HG02798 (cell line): ENCODE measurements around the gene TNFRSF8.

Experiments used
- ATAC-seq: cut with Tn5 transposase; IDR thresholded peaks from one replicate; pipeline ENCODE4 v1.9.1; 2021; ENCODE audit warnings: mild to moderate bottlenecking; ENCODE audit not compliant: unreplicated experiment, poor library complexity

Gene TNFRSF8

DNA sequence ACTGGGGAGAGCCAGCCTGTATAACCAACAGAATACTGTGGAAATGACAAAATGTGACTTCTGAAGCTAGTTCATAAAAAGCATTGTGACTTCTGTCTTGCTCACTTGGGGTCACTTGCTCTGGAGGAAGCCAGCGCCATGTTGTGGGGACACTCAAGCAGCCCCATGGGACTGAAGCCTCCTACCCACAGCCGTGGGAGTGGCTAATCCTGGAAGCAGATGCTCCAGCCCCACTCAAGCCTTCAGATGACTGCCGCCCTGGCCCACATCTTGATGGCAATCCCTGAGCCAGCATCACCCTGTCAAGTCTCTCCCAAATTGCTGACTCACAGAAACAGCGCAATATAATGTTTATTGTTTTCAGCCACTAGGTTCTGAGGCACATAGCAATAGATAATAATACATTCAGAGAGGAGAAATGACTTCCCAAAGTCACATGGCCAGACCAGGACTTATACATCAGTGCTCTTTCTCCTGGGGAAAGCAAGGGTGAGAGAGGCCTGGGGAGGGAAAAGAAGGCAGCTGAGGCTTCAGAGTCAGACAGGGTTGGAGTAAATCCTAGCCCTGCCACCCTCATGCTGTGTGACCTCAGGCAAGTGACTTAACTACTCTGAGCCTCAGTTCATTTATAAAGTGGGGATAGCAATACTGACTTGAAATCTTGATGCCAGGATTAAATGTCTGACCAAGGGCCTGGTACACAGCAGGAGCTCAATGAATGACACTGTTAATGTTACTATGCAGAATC lies 5.0 kb upstream of the TNFRSF8 start:
- ATAC-seq = no peak

- ATAC-seq = no peak
Observed at GRCh38 chr1:12059226-12059625, 3.9 kb upstream of the TNFRSF8 start.

DNA sequence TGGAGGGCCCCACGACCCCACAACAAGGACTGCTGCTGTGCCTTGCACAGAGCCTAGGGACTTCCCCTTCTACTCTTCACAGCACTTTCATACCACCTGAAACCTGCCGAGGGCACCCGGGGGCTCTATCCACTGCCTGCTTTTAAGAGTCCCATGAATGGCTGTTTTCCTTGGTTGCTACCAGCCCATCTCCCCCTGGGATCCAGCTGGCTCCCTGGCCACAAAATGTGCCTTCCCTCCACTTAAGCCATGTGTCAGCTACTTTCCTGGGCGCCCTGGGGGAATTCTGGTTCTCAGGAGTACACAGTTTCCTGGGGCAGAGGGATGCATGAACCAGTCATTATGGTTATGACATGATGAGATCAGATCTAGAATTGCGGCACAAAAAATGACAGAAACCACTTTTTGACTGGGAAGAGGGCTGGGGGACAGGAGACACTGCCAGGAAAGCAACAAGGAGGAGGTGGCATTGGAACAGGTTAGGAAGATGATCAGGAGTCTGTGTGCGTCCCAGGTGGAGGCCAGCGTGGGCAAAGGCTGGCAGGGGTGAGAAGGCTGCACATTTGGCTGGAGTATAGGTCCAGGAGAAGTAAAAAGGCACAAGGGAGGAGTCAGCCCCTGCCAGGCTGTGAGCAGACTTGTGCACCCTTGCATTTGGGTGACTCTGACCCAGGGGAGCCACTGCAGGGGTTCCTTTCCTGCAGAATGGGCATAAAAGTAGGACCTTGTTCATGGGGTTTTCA lies 3.2 kb upstream of the TNFRSF8 start:
- ATAC-seq = no peak

DNA sequence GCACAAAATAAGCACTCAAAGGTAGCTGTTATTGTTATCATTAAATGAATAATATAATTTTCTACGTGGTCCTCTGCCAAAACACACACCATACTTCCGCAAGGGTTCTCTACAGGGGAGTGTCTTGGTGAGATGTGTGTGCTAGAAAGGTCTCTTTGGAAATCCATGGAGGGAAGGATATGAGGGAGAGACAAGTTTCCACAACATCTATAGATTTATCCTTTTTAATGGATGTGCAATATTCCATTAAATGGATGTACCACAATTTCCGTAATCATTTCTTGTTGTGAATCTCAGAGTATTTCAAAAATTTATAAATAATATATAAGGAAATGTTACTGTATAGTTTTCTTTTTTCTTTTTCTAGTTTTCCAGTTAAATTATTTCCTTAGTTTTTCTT lies 2.6 kb upstream of the TNFRSF8 start:
- ATAC-seq = no peak

GRCh38 chr1:12064073-12064969 lies 1.2 kb downstream of the TNFRSF8 start:
- ATAC-seq = no peak

DNA sequence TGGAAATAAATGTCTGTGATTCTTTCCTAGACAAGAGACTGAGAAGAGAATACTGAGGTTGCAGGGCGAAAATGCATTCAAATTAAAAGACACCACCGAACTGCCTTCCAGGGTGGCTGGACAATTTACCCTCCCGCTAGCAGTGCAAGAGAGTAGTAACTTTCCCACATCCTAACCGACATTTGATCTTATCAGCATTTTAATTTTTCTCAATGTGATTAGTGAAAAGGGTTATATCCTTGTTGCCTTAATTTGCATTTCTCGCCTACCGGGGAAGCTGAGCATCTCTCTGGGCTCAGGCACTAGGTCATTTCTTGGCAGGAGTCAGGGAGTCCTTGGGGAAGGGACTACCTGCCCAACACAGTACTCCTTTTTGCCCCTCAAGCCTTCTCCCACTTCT lies 2.8 kb downstream of the TNFRSF8 start:
- no peak for ATAC-seq

DNA sequence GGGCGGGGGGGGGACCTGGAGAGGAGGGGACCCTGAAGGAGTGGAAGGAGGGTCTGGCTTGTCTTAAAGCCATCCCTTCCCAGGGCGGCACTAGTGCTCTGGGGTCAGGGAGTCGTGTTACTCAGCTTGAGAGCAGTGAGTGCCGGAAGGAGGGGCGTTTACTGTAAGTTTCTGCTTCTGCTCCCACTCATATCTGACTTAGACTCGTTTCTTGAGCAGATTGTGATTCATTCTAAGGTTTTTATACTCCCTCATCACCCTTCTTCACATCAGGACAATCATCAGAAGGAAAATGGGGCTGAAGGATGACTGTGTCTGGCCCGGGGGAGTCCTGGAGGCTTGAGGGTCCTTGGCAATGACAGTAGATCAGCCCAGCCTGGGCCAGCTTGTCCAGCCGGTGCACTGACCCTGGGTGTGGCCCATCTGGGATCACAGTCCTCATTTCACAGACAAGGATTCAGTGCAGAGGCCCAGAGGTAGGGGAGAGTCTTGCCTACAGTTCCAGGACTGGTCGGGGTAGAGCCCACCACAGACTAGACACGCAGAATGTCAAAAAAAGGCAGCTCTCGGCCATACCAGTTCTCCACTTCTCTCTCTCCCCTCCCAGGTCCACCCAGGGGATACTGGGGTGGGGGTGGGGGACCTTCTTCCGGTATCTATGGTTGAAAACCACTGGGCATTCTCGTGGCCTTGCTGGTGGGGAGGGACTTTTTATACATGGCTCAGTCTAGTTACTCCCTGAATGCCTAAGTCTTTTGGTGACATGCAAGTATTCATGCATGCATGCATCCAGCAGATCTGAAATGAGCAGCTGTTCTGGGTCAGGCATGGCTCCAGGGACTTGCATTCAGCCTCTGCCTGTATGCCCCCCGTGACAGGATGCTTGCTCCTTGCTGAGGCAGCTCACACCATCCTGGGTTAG lies 5.1 kb downstream of the TNFRSF8 start:
- ATAC-seq = peak; percentile 38

DNA sequence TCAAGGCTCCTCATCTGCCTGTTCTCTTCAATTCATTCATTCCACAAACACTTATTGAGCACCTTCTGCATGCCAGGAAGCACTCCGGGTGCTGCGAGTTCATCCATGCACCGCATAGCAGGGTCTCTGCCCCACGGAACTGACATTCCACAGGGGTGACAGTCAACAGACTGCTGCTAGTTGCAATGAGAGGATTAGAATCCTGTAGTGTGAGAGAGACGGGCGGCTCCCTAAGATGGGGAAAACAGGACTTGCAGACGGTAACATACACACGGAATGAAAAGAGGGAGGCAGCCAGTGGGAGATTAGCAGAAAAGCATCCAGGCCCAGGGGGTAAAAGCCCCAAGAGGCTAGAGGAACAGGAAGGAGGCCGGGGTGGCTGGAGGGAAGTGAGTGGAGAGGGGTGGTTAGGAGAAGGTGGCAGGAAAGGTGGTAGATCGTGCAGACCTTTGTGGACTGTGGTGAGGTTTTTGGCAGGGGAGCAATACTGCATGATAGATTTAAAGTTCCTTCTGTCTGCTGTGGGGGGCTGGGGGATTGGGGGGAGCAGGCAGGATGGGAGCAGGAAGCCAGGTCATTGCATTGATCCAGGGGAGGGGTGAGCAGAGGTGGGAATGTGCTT lies 6.6 kb downstream of the TNFRSF8 start:
- no peak for ATAC-seq

DNA sequence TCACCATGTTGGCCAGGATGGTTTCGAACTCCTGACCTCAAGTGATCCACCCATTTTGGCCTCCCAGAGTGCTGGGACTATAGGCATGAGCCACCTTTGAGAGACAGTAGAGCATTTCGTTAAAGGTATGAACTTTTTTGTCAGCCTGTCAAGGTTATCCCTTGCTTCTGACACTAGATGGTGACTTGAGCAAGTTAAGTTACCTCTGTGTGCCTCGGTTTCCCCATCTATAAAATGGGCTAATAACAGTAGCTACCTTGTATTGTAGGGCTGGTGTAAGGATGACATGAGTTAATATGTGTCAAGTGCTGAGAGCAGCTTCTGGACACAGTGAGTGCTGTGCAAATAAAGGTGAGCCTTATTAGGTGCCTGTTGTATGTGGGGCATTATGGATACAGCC lies 8.8 kb downstream of the TNFRSF8 start:
- no peak for ATAC-seq

DNA sequence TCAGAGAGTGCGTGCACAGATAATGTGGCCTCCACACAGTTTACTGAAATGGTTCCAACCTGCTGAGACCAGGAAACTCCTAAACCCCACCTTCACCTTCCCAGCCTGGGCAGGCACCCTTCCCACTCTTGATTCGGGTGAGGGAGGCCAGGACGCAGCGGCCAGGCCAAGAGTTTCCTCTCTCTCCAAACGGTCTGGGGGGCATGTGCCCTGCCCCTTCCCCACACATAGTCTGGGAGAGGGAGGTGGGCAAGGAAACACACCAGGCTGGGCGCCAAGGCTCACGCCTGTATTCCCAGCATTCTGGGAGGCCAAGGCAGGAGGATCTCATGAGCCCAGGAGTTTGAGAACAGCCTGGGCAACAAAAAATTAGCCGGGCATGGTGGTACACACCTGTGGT lies 9.6 kb downstream of the TNFRSF8 start:
- ATAC-seq = no peak

DNA sequence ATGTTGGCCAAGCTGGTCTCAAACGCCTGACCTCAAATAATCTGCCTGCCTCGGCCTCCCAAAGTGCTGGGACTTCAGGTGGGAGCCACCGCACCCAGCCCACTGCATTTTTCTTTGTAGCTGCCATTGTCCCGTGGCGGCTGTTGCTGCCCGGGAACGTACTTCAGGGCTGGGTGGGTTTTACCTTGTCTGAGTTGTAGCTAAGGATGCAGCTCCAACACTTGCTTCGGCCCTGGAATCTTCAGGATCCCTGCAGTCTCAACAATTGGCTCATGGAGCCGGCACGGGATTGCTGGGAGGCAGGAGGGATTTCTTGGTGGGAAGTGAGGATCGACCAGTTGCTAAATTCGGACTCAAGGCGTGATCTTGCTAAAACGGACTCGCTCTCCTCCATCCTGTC lies 10.7 kb downstream of the TNFRSF8 start:
- no peak for ATAC-seq

DNA sequence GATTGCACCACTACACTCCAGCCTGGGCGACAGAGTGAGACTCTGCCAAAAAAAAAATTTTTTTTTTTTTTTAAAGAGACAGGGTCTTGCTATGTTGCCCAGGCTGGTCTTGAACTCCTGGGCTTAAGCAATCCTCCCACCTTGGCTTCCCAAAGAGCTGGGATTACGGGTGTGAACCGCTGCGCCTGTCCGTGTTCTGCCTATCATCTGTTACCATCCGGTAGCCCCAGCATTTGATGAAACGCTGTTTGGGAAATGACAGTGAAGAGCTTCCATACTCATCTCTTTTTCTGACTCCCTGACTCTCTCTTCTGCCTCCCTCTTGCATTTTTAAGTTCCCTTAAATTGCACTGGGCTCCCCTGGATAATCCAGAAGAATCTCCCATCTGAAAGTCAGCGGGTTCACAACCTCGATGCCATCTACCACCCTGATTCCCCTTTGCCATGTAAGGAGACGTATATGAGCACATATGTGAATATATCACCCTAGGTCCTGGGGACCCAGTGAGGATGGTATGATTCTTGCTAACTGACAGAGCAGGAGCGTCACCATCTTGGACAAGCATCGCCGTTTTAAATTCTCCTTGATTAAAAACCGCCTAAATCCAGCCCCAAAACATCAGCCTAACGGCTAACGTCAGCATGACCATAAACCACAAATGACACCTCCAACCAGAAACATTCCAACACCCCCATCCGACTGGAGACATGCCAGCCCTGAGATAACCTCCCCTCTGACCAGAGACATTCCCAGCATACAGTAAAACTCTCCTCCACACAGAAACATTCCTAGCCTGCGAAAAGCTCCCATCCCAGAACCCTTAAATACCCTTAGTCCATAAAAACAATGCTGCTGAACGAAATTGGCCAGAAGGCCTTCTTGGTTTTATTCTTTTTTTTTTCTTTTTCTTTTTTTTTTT lies 12.4 kb downstream of the TNFRSF8 start:
- ATAC-seq = no peak

- ATAC-seq = no peak
Observed at GRCh38 chr1:12076425-12077005, 13.4 kb downstream of the TNFRSF8 start.

GRCh38 chr1:12078575-12078937 lies 15.5 kb downstream of the TNFRSF8 start:
- no peak for ATAC-seq

GRCh38 chr1:12078938-12079861 lies 16.1 kb downstream of the TNFRSF8 start:
- ATAC-seq = peak; percentile 66

DNA sequence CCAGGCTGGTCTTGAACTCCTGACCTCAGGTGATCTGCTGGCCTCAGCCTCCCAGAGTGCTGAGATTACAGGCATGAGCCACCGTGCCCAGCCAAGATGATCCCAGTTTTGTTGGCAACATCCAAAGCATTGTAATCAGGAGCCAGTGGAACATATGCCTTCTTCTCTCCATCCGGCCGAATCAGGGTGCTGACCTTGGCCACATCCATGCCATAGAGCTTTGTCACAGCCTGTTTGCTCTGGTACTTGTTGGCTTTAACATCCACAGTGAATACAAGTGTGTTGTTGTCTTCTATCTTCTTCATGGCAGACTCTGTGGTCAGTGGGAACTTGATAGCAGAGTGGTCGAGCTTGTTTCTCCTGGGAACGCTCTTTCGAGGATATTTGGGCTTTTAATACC lies 17.1 kb downstream of the TNFRSF8 start:
- no peak for ATAC-seq
